Naive thymus-derived CD4-positive, alpha-beta T cell (primary cell): ENCODE data around the gene PAK6. TPM values are rescaled to one million over a fixed set of nuclear protein-coding genes. Genes with fewer than 3 reads are reported as not detected.

Experiments used
- ATAC-seq: fragments of 150-1000 bp; cut with Tn5 transposase; 2 replicates; pipeline ENCODE4 v1.10.0; 2021; ENCODE audit warnings: mild to moderate bottlenecking, moderate library complexity
- CTCF ChIA-PET: fragments of 350-600 bp; sonication (Branson Sonifier 250); formaldehyde crosslinking; loops from one replicate; lab custom pipeline; 2021; ENCODE audit warnings: antibody characterized with exemption; lab: Charles Lee
- POLR2A ChIA-PET: fragments of 350-600 bp; sonication (Branson Sonifier 250); formaldehyde crosslinking; loops from one replicate; lab custom pipeline; 2021; ENCODE audit warnings: antibody characterized with exemption, inconsistent platforms; lab: Charles Lee
- DNase-seq, 9 donors: peaks; one replicate each; pipeline versions ENCODE4 v3.0.0 to v3.0.0-alpha.2; 2020 to 2022; ENCODE audit warnings: mixed read lengths in 1 of 9
- H3K27ac ChIP-seq: one replicate; pipeline ENCODE4 v1.7.0; 2013; ENCODE audit warnings: mild to moderate bottlenecking, low read depth, low read length, moderate library complexity
- H3K27me3 ChIP-seq, 2 donors: one replicate each; pipeline ENCODE4 v1.7.0; 2013; ENCODE audit warnings: low read length in 2 of 2, mild to moderate bottlenecking in 2 of 2, moderate library complexity in 2 of 2; ENCODE audit not compliant: control insufficient read depth in 2 of 2, insufficient read depth in 2 of 2
- H3K36me3 ChIP-seq, 3 experiments: 1 replicate in 2 of 3; 2 replicates in 1 of 3; pipeline ENCODE4 v1.7.0; 2013; ENCODE audit warnings: low read length in 3 of 3, mild to moderate bottlenecking in 3 of 3, moderate library complexity in 1 of 3; ENCODE audit not compliant: insufficient read depth in 3 of 3, control insufficient read depth in 2 of 3
- H3K4me1 ChIP-seq, 2 donors: one replicate each; pipeline ENCODE4 v1.7.0; 2013; ENCODE audit warnings: low read length in 2 of 2, mild to moderate bottlenecking in 2 of 2, moderate library complexity in 1 of 2; ENCODE audit not compliant: control insufficient read depth in 2 of 2, insufficient read depth in 2 of 2
- H3K4me3 ChIP-seq: 2 replicates; pipeline ENCODE4 v1.7.0; 2013; ENCODE audit warnings: mild to moderate bottlenecking, low read length
- H3K9me3 ChIP-seq, 3 experiments: 1 replicate in 2 of 3; 2 replicates in 1 of 3; pipeline ENCODE4 v1.7.0; 2013; ENCODE audit warnings: low read length in 3 of 3; ENCODE audit not compliant: control insufficient read depth in 2 of 3
- H3K27ac Mint-ChIP-seq, 9 donors: one replicate each; pipeline ENCODE4 v1.8.0; 2020 to 2022; ENCODE audit warnings: mixed read lengths in 9 of 9, mild to moderate bottlenecking in 8 of 9, moderate library complexity in 5 of 9, inconsistent platforms in 2 of 9
- H3K27me3 Mint-ChIP-seq, 5 donors: one replicate each; pipeline ENCODE4 v1.8.0; 2021 to 2022; ENCODE audit warnings: mixed read lengths in 5 of 5, mild to moderate bottlenecking in 1 of 5
- H3K36me3 Mint-ChIP-seq, 5 donors: one replicate each; pipeline ENCODE4 v1.8.0; 2020 to 2022; ENCODE audit warnings: mixed read lengths in 5 of 5, mild to moderate bottlenecking in 3 of 5, inconsistent platforms in 1 of 5
- H3K4me1 Mint-ChIP-seq, 7 donors: one replicate each; pipeline ENCODE4 v1.8.0; 2020 to 2022; ENCODE audit warnings: mixed read lengths in 7 of 7, mild to moderate bottlenecking in 3 of 7, inconsistent platforms in 1 of 7
- H3K4me3 Mint-ChIP-seq, 10 donors: one replicate each; pipeline ENCODE4 v1.8.0; 2020 to 2022; ENCODE audit warnings: mild to moderate bottlenecking in 10 of 10, mixed read lengths in 10 of 10, moderate library complexity in 6 of 10, inconsistent platforms in 2 of 10
- H3K9me3 Mint-ChIP-seq, 11 donors: one replicate each; pipeline ENCODE4 v1.8.0; 2020 to 2022; ENCODE audit warnings: mixed read lengths in 11 of 11, mild to moderate bottlenecking in 4 of 11, inconsistent platforms in 1 of 11, moderate library complexity in 1 of 11
- intact Hi-C, 2 donors: fragments of 100-400 bp; cut with micrococcal nuclease; formaldehyde crosslinking; loops; one replicate each; pipeline ENCODE4 v1.15.1; 2023
- polyA plus RNA-seq, 2 donors: library from polyadenylated mRNA; unstranded; fragments of 300-500 nt; fragmentation: Illumina TruSeq; gene quantifications; one replicate each; pipeline ENCODE4 v1.2.3, GENCODE V29; 2021
- total RNA-seq, 6 experiments: library from RNA in 5 of 6; stranded (reverse) in 5 of 6; gene quantifications; 1 replicate in 5 of 6; 2 replicates in 1 of 6; pipeline ENCODE4 v1.2.3 and lab custom pipeline; 2021 to 2026

Gene PAK6
- total and polyA plus RNA-seq, 7 experiments from 2014 or later = 0.58 to 1.9 TPM; not detected in 5

- Histone ChIP-seq H3K36me3 (peaks cover 18 to 95% (median 33%) of the 10 kb centered on the region in 3 experiments), H3K4me3 (no peak overlapping the region), H3K27ac (no peak overlapping the region), H3K4me1 (no peaks in the 10 kb centered on the region), H3K27me3 (no peaks in the 10 kb centered on the region), H3K9me3 (peaks cover 0 to 5% (median 0%) of the 10 kb centered on the region in 3 experiments)
- ChIA-PET CTCF (interaction anchor here (0.9 kb wide), 1 partner anchor 14 kb away, joined by 3 read pairs; no protein-coding TSS in a partner anchor), POLR2A (interaction anchor here (1.0 kb wide), 1 partner anchor 9 kb away, joined by 3 read pairs; no protein-coding TSS in a partner anchor)
- Mint-ChIP-seq H3K36me3 (peaks cover 0 to 53% (median 25%) of the 10 kb centered on the region in 5 donors), H3K9me3 (peaks cover 0 to 14% (median 1%) of the 10 kb centered on the region in 11 donors), H3K4me1 (peaks cover 0 to 6% (median 0%) of the 10 kb centered on the region in 7 donors), H3K27me3 (no peaks in the 10 kb centered on the region), H3K4me3 (no peak overlapping the region), H3K27ac (peak overlapping the region in 2 of 9 donors; percentile 32 to 34)
- DNase-seq (no peak), ATAC-seq (no peak)
- intact Hi-C loops = no loop called here
Measured at GRCh38 chr15:40296561-40297230, 57.8 kb downstream of the PAK6 start.

GRCh38 chr15:40297356-40297755 lies 58.5 kb downstream of the PAK6 start:
- Histone ChIP-seq H3K4me1 (no peaks in the 10 kb centered on the region), H3K4me3 (no peak overlapping the region), H3K9me3 (peaks cover 0 to 5% (median 0%) of the 10 kb centered on the region in 3 experiments), H3K27ac (no peak overlapping the region), H3K27me3 (no peaks in the 10 kb centered on the region), H3K36me3 (peaks cover 18 to 95% (median 36%) of the 10 kb centered on the region in 3 experiments)
- H3K36me3 Mint-ChIP-seq = peaks cover 0 to 59% (median 28%) of the 10 kb centered on the region in 5 donors
- peaks cover 0 to 14% (median 1%) of the 10 kb centered on the region in 11 donors for H3K9me3 Mint-ChIP-seq
- H3K27ac Mint-ChIP-seq = peak overlapping the region in 1 of 9 donors; percentile 37
- ChIA-PET CTCF (interaction anchor here (0.9 to 1.5 kb wide), 2 partner anchors 14 to 18 kb away, joined by 3 to 11 read pairs; no protein-coding TSS in a partner anchor), POLR2A (no interaction called here)
- H3K4me3 Mint-ChIP-seq = no peak overlapping the region
- DNase-seq = no peak
- no peaks in the 10 kb centered on the region for H3K27me3 Mint-ChIP-seq
- peaks cover 0 to 6% (median 0%) of the 10 kb centered on the region in 7 donors for H3K4me1 Mint-ChIP-seq
- intact Hi-C loops = no loop called here
- ATAC-seq = no peak

- no peaks in the 10 kb centered on the region for H3K4me1 ChIP-seq
- H3K36me3 Mint-ChIP-seq = peaks cover 0 to 60% (median 28%) of the 10 kb centered on the region in 5 donors
- H3K9me3 Mint-ChIP-seq = peaks cover 0 to 14% (median 1%) of the 10 kb centered on the region in 11 donors
- intact Hi-C loops = no loop called here
- DNase-seq = no peak
- no peak overlapping the region for H3K4me3 Mint-ChIP-seq
- H3K27me3 ChIP-seq = no peaks in the 10 kb centered on the region
- ATAC-seq = no peak
- peaks cover 0 to 7% (median 0%) of the 10 kb centered on the region in 7 donors for H3K4me1 Mint-ChIP-seq
- CTCF ChIA-PET = interaction anchor here (0.6 to 1.5 kb wide), 2 partner anchors 19 to 38 kb away, joined by 3 to 11 read pairs; no protein-coding TSS in a partner anchor
- H3K27ac ChIP-seq = no peak overlapping the region
- H3K9me3 ChIP-seq = peaks cover 0 to 5% (median 0%) of the 10 kb centered on the region in 3 experiments
- peaks cover 14 to 95% (median 35%) of the 10 kb centered on the region in 3 experiments for H3K36me3 ChIP-seq
- no peak overlapping the region for H3K4me3 ChIP-seq
- POLR2A ChIA-PET = interaction anchor here (0.7 kb wide), 1 partner anchor 271 kb away, joined by 3 read pairs; no protein-coding TSS in a partner anchor
- no peaks in the 10 kb centered on the region for H3K27me3 Mint-ChIP-seq
- H3K27ac Mint-ChIP-seq = no peak overlapping the region
Measured at GRCh38 chr15:40298216-40298935, 59.5 kb downstream of the PAK6 start.

GRCh38 chr15:40300367-40300766 lies 61.5 kb downstream of the PAK6 start:
- intact Hi-C loops = no loop called here

GRCh38 chr15:40300771-40301170 lies 61.9 kb downstream of the PAK6 start:
- no peak for ATAC-seq
- ChIA-PET CTCF (interaction anchor here (0.6 kb wide), 1 partner anchor 26 kb away, joined by 3 read pairs; no protein-coding TSS in a partner anchor), POLR2A (no interaction called here)
- Mint-ChIP-seq H3K27ac (no peak overlapping the region), H3K4me1 (peaks cover 8 to 24% (median 18%) of the 10 kb centered on the region in 7 donors), H3K4me3 (no peak overlapping the region), H3K9me3 (peaks cover 0 to 14% (median 1%) of the 10 kb centered on the region in 11 donors), H3K27me3 (no peaks in the 10 kb centered on the region), H3K36me3 (peaks cover 7 to 65% (median 28%) of the 10 kb centered on the region in 5 donors)
- DNase-seq = no peak
- Histone ChIP-seq H3K9me3 (peaks cover 0 to 5% (median 0%) of the 10 kb centered on the region in 3 experiments), H3K27ac (no peak overlapping the region), H3K4me1 (peaks cover 3 to 4% of the 10 kb centered on the region in 2 donors), H3K36me3 (peaks cover 14 to 90% (median 28%) of the 10 kb centered on the region in 3 experiments), H3K27me3 (no peaks in the 10 kb centered on the region), H3K4me3 (no peak overlapping the region)
- intact Hi-C loops = no loop called here

More at GRCh38 chr15:40300367-40300766, 61.5 kb downstream of the PAK6 start:
- H3K27me3 ChIP-seq = no peaks in the 10 kb centered on the region
- ChIA-PET POLR2A (no interaction called here), CTCF (no interaction called here)
- Mint-ChIP-seq H3K4me3 (no peak overlapping the region), H3K27me3 (no peaks in the 10 kb centered on the region), H3K36me3 (peaks cover 7 to 68% (median 28%) of the 10 kb centered on the region in 5 donors), H3K27ac (no peak overlapping the region), H3K4me1 (peaks cover 8 to 21% (median 16%) of the 10 kb centered on the region in 7 donors), H3K9me3 (peaks cover 0 to 14% (median 1%) of the 10 kb centered on the region in 11 donors)
- peaks cover 14 to 90% (median 28%) of the 10 kb centered on the region in 3 experiments for H3K36me3 ChIP-seq
- no peak for ATAC-seq
- peaks cover 0 to 2% of the 10 kb centered on the region in 2 donors for H3K4me1 ChIP-seq
- DNase-seq = no peak
- H3K4me3 ChIP-seq = no peak overlapping the region
- peaks cover 0 to 5% (median 0%) of the 10 kb centered on the region in 3 experiments for H3K9me3 ChIP-seq
- H3K27ac ChIP-seq = no peak overlapping the region

- H3K36me3 Mint-ChIP-seq = peaks cover 7 to 65% (median 28%) of the 10 kb centered on the region in 5 donors
- Histone ChIP-seq H3K4me3 (no peak overlapping the region), H3K27me3 (no peaks in the 10 kb centered on the region), H3K9me3 (peaks cover 0 to 5% (median 0%) of the 10 kb centered on the region in 3 experiments), H3K36me3 (peaks cover 14 to 82% (median 28%) of the 10 kb centered on the region in 3 experiments), H3K4me1 (peaks cover 4 to 9% of the 10 kb centered on the region in 2 donors), H3K27ac (no peak overlapping the region)
- no peaks in the 10 kb centered on the region for H3K27me3 Mint-ChIP-seq
- DNase-seq = no peak
- H3K4me3 Mint-ChIP-seq = no peak overlapping the region
- ChIA-PET CTCF (interaction anchor here (0.6 to 1.1 kb wide), 5 partner anchors 10 to 36 kb away, joined by 3 to 4 read pairs (median 3); no protein-coding TSS in a partner anchor), POLR2A (no interaction called here)
- peaks cover 14 to 32% (median 26%) of the 10 kb centered on the region in 7 donors for H3K4me1 Mint-ChIP-seq
- H3K27ac Mint-ChIP-seq = no peak overlapping the region
- no peak for ATAC-seq
- intact Hi-C loops = no loop called here
- H3K9me3 Mint-ChIP-seq = peaks cover 0 to 14% (median 1%) of the 10 kb centered on the region in 11 donors
Measured at GRCh38 chr15:40301467-40302179, 62.8 kb downstream of the PAK6 start.
